ENCODE data around the gene DOCK1. TPM values are rescaled to one million over a fixed set of nuclear protein-coding genes. Genes with fewer than 3 reads are reported as not detected.

Gene DOCK1
- total RNA-seq, 1 donor from 2014 or later = 44.9 TPM

GRCh38 chr10:127175357-127176110 is 270.3 kb downstream of the DOCK1 start:
- no peak for DNase-seq (ENCODE audit: low spot score)

GRCh38 chr10:127176649-127177048 is 271.4 kb downstream of the DOCK1 start:
- DNase-seq (ENCODE audit: low spot score) = no peak

- no peak for DNase-seq (ENCODE audit: low spot score)
Observed at GRCh38 chr10:127179612-127180250, 274.5 kb downstream of the DOCK1 start.

GRCh38 chr10:127182161-127182560 is 276.9 kb downstream of the DOCK1 start:
- DNase-seq (ENCODE audit: low spot score) = no peak

GRCh38 chr10:127184582-127184981 is 279.4 kb downstream of the DOCK1 start:
- DNase-seq (ENCODE audit: low spot score) = no peak

GRCh38 chr10:127186813-127187212 is 281.6 kb downstream of the DOCK1 start:
- no peak for DNase-seq (ENCODE audit: low spot score)

GRCh38 chr10:127189226-127189625 is 284.0 kb downstream of the DOCK1 start:
- no peak for DNase-seq (ENCODE audit: low spot score)

GRCh38 chr10:127190427-127190826 is 285.2 kb downstream of the DOCK1 start:
- no peak for DNase-seq (ENCODE audit: low spot score)

- DNase-seq (ENCODE audit: low spot score) = no peak
Observed at GRCh38 chr10:127193125-127193524, 287.9 kb downstream of the DOCK1 start.

GRCh38 chr10:127194111-127194510 is 288.9 kb downstream of the DOCK1 start:
- no peak for DNase-seq (ENCODE audit: low spot score)

- DNase-seq (ENCODE audit: low spot score) = no peak
Observed at GRCh38 chr10:127194599-127194998, 289.4 kb downstream of the DOCK1 start.

- DNase-seq (ENCODE audit: low spot score) = no peak
Observed at GRCh38 chr10:127195041-127195506, 289.8 kb downstream of the DOCK1 start.

- no peak for DNase-seq (ENCODE audit: low spot score)
Observed at GRCh38 chr10:127195571-127196281, 290.5 kb downstream of the DOCK1 start.

- no peak for DNase-seq (ENCODE audit: low spot score)
Observed at GRCh38 chr10:127196282-127197153, 291.3 kb downstream of the DOCK1 start, which contains the start of gene INSYN2A. INSYN2A (minus strand) TSS chr10:127196591; CDS start chr10:127176395, 20,196 bp downstream.

GRCh38 chr10:127197154-127197432 is 291.9 kb downstream of the DOCK1 start:
- DNase-seq (ENCODE audit: low spot score) = no peak

- no peak for DNase-seq (ENCODE audit: low spot score)
Observed at GRCh38 chr10:127198307-127198706, 293.1 kb downstream of the DOCK1 start.

GRCh38 chr10:127198721-127199120 is 293.5 kb downstream of the DOCK1 start:
- DNase-seq (ENCODE audit: low spot score) = no peak

- DNase-seq (ENCODE audit: low spot score) = no peak
Observed at GRCh38 chr10:127200646-127201045, 295.4 kb downstream of the DOCK1 start.

GRCh38 chr10:127203067-127203466 is 297.8 kb downstream of the DOCK1 start:
- DNase-seq (ENCODE audit: low spot score) = no peak

GRCh38 chr10:127207081-127207480 is 301.9 kb downstream of the DOCK1 start:
- DNase-seq (ENCODE audit: low spot score) = no peak

- DNase-seq (ENCODE audit: low spot score) = no peak
Observed at GRCh38 chr10:127210936-127211466, 305.8 kb downstream of the DOCK1 start.
